Right ventricle myocardium superior (tissue), 1 donor: ENCODE measurements around the gene GXYLT2. TPM values are rescaled to one million over a fixed set of nuclear protein-coding genes. Genes with fewer than 3 reads are reported as not detected.

Experiments
- ATAC-seq: fragments of 200-7000 bp; cut with Tn5 transposase; one replicate; pipeline ENCODE4 v1.9.1; 2020; ENCODE audit warnings: mild to moderate bottlenecking; ENCODE audit not compliant: poor library complexity
- DNase-seq: peaks from one replicate; pipeline ENCODE4 v3.0.0-alpha.2; 2020
- intact Hi-C: fragments of 100-400 bp; cut with DNase I; formaldehyde crosslinking; loops from one replicate; pipeline ENCODE4 v1.11.2; 2022
- total RNA-seq: library from RNA; stranded (reverse); fragmentation: NEBNext Ultra II Directional; extraction: Animal tissue kit (Norgen Biotek cat#: 25700); gene quantifications from one replicate; pipeline ENCODE4 v1.2.1, GENCODE V29; 2021
- donor health status: DM: no; HTN: yes; CAD: no; lungs with severe emphysema.

The GXYLT2 gene
- total RNA-seq, 1 donor from 2014 or later = 10.2 TPM

- intact Hi-C loops = no loop called here
- DNase-seq (peak; percentile 68), ATAC-seq (peak; percentile 64)
These were observed 3.4 kb downstream of the GXYLT2 start for GRCh38 chr3:72891053-72891855.

DNA sequence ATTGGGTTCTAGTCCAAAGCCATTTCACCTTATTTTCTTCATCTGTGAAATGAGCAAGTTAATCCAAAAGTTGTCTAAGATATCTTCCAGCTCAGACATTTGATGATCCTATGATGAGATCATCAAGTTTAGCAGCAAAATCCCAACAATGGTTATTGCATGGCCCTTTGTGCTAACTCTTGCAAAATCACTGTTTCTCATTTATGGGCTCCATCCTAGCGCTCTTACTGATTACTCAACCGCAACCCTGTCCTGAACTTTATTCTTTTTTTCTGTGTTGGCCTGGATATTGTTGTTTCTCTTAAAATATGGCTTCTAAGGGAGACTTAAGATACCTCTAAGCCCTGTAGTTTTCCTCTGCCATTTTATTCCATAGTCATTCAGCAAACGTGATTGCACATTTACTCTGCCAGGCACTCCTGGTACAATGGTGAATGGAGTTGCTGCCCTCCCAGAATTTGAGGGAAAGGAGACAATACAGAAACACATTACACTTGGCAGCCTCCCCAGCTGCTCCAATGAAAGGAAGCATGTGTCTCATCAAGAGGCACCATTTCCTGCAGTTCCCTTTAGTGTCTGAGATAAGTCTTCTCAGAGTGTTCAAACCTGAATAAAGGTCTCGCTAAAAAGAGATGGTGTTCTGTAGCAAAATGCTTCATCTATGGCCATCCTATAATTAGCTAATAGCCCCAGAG, 4.4 kb downstream of the GXYLT2 start:
- intact Hi-C loops = no loop called here
- peak; percentile 66 for ATAC-seq
- DNase-seq = no peak

DNA sequence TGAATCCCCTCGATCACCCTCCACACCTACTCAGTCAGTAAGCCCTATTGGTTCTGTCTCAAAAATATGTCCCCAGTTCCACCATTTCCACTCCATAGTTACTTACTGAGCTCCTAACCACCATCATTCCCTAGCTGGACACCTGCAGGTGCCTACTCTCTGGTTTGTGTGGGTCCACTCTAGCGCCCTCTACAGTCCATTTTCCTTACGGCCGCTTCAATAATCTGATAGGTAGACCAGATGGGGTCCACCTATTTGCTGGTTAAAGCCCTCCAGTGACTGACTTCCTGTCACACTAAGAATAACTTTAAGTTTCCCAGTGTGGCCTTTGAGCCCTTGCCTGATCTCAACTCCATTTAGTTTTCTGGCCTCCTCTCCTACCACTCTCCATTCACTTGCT, 5.0 kb downstream of the GXYLT2 start:
- intact Hi-C loops = no loop called here
- ATAC-seq = no peak

GRCh38 chr3:72894976-72895552, 7.2 kb downstream of the GXYLT2 start:
- ATAC-seq (no peak), DNase-seq (no peak)
- intact Hi-C loops = no loop called here

More for the DNA sequence above, 5.0 kb downstream of the GXYLT2 start:
- DNase-seq = no peak

- intact Hi-C loops = no loop called here
- DNase-seq = no peak
- ATAC-seq = no peak
These were observed 9.3 kb downstream of the GXYLT2 start for GRCh38 chr3:72896996-72897757.

GRCh38 chr3:72897758-72898007, 9.8 kb downstream of the GXYLT2 start:
- intact Hi-C loops = no loop called here
- DNase-seq (no peak), ATAC-seq (no peak)

DNA sequence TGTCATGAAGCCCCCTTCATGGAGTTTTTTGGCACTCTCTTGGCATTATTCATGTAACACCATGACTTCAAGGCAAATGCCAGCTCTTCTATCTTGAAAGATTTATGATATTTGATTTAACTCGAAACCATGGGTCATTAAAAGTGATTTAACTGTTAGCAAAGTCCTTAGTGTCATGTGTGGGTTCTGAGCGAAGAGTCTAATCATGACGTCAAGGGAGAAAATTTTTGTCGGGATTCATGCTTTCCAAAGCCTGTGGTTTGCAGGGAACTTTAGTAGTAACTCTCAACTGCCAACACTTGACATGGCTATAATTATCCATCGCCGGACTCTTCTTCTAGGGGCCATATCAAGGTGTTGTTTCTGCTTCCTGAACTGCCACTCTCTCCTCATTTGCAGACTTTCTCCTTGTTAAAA, 11.5 kb downstream of the GXYLT2 start:
- intact Hi-C loops = no loop called here
- DNase-seq = no peak
- ATAC-seq = no peak

DNA sequence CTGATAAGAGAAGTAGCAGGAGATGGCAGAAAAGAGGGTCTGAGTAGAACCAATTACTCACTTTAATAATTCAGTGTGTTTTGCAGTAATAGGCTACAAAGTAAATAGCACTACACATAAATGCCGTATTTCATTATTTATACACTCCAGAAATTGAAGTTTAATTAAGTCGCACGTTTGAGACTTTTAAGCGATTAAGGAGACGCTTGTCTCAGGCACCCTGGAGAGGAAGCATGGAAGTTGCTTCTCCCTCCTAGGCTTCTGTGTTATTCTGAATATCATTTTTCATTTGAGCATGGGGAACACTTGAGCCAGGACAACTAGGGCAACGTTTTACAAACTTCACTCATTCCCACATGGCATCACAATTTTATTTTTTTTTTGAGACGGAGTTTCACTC, 12.2 kb downstream of the GXYLT2 start:
- intact Hi-C loops = no loop called here
- DNase-seq = no peak
- ATAC-seq = no peak

DNA sequence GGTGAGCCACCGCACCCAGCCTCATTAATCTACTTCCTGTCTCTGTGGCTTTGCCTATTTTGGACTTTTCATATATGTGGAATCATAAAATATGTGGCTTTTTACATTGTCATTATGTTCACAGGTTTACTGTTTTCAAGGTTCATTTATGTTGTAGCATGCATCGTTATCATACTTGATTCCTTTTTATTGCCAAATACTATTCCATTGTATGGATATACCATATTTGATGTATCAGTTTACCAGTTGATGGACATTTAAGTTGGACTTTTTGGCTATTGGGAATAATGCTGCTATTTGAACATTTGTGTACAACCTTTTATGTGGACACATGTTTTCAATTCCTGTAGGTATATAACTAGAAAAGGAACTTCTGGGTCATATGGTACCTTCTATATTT, 14.0 kb downstream of the GXYLT2 start:
- no peak for ATAC-seq
- DNase-seq = no peak
- intact Hi-C loops = no loop called here

- no peak for ATAC-seq
These were observed 15.2 kb downstream of the GXYLT2 start for GRCh38 chr3:72903004-72903403.

DNA sequence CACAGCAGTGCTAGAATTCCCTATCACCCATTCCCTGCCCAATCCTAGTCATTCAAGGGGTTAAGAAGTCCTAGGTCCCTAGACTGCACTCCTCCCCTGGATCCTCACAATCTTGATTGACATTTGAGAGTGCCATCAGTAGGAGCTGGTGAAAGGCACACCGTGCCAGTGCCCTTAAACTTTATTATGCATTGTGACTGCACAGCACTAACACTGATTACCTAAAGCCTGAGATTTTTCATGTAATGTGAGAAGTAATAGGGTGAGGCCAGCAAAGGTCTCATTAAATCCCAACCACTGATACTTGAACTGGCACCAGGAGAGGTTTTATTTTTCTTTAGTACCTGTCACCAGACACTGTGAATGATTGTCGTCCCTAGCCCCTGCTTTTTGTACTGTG, 16.3 kb downstream of the GXYLT2 start:
- DNase-seq = no peak
- ATAC-seq = no peak
- intact Hi-C loops = no loop called here

More at GRCh38 chr3:72903004-72903403, 15.2 kb downstream of the GXYLT2 start:
- DNase-seq = no peak
- intact Hi-C loops = no loop called here

GRCh38 chr3:72906154-72906553, 18.3 kb downstream of the GXYLT2 start:
- no peak for ATAC-seq
- intact Hi-C loops = no loop called here

DNA sequence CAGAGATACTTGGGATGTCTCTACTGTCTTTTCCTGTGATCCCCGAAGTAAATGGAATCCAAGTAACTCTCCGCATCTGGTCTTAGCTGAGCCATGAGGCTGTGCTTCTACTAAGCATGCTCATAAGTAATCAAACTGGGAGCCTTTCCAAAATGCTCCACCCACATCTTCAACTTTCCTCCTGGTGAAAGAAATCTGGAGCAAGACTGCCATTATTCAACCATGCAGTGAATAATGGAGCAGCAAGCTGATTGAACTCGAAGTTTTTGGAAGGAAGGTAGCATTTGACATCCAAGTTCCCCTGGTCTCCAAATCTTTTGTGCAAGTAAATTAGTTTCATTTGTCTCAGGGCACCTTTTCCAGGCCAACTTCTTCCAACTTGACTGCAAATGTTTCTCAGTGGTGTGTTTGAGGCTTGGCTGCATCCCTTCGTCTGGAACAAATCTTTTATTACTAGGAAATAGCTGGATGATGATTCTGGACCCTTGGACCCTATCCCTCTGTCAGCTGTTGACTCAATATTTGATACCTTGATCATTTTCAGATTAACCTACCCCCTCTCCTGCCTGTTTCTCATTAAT, 19.4 kb downstream of the GXYLT2 start:
- DNase-seq (no peak), ATAC-seq (peak; percentile 85)
- intact Hi-C loops = no loop called here

More at GRCh38 chr3:72906154-72906553, 18.3 kb downstream of the GXYLT2 start:
- DNase-seq = no peak

DNA sequence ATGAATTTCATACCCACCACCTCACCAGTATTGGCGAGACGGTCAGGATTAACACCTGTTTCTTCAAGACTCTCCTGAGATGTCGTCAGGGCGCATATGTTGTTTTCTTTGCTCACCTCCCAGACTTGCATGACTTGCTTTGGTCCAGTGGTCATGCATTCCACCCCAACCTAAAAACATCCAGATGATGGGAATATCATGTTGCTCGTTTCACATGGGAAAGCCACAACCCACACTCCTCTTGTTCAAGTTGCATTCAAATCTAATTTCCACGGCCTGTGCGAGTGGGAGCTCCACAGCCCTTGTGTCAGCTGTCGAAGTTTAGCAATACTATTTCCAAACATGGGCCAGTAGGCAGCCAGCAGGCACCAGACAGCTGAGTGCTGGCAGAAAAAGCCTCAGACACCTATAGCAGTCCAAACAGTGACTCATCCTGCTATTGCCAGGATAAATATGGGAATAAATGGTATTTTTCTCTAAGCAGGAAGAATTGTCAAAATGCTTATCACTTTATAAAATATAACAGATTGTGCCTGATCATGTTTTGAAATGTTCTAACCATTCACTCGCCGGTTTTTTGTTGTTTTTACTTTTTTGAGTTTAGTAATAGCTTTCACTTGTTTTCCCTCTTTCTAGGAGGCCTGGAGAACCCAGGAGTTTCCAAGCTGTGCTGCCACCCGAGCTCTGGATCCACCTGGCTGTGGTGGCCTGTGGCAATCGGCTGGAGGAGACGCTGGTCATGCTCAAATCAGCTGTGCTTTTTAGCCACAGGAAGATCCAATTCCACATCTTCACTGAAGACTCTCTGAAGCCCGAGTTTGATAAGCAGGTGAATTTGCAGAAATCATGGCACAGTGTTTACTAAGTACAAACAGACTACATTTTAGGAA, 20.1 kb downstream of the GXYLT2 start:
- DNase-seq = peak; percentile 62
- peak; percentile 92 for ATAC-seq
- intact Hi-C loops = no loop called here

DNA sequence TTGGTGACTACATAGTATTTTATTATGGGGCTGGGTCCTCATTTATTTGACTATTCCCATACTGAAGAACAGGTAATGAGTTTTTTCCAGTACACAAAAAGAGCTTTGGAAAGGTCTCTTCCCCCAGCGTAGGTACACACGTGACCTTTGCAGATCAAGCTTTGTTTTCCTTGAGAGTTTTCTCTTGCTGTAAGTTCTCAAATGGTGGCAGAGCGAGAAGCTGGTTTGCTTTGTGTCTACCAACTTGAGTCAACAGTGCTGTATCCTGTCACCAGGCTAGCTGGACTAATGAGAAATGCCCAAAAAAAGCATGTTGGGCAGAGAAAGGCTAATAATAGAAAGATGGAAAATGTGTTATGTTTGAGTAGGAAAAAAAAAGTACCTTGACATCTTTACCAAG, 21.7 kb downstream of the GXYLT2 start:
- ATAC-seq (no peak), DNase-seq (no peak)
- intact Hi-C loops = no loop called here

DNA sequence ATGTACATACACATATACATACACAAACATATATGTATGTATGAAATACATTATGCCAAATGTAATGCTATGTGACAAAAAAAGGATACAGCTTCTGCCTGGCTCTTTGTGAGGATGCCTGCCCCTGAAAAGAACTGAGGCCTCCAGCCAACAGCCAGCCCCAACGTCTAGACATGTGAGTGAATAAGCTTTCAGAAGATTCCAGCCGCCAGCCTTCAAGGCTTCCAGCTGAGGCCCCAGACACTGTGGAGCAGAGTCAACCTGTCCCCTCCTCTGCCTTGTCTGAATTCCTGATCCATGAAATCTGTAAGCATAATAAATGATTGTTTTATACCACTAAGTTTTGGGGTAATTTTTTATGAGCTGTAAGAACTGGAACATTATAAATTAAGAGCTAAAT, 24.7 kb downstream of the GXYLT2 start:
- intact Hi-C loops = no loop called here
- DNase-seq (no peak), ATAC-seq (no peak)

- intact Hi-C loops = no loop called here
- DNase-seq = no peak
- no peak for ATAC-seq
These were observed 26.5 kb downstream of the GXYLT2 start for GRCh38 chr3:72914383-72914782.

- intact Hi-C loops = no loop called here
- no peak for DNase-seq
- ATAC-seq = no peak
These were observed 28.4 kb downstream of the GXYLT2 start for GRCh38 chr3:72916250-72916649.
